Esophagus squamous epithelium (tissue), 4 donors: ENCODE results near the gene UNCX.

Source experiments
- CTCF ChIP-seq, 6 experiments: fragments of 450-650 bp in 4 of 6; fragments of 200-600 bp in 2 of 6; sonication (generic) in 2 of 6; IDR thresholded peaks; one replicate each; pipeline ENCODE4 v1.5.1; 2016 to 2019; ENCODE audit warnings: antibody characterized with exemption in 6 of 6, mild to moderate bottlenecking in 4 of 6, moderate library complexity in 4 of 6
- POLR2A ChIP-seq, 4 donors: fragments of 450-650 bp; IDR thresholded peaks; one replicate each; pipeline ENCODE4 v1.6.1; 2017; ENCODE audit warnings: antibody characterized with exemption in 4 of 4, mild to moderate bottlenecking in 4 of 4, moderate library complexity in 3 of 4

GRCh38 chr7:1234049-1234880 is 1.6 kb downstream of the UNCX start:
- TF ChIP-seq CTCF (IDR thresholded peaks at IDR 0.05) (no peak), POLR2A (IDR thresholded peaks at IDR 0.05) (no peak)
